Small intestine (tissue), 7 donors: ENCODE measurements around the gene ETHE1. TPM values are rescaled to one million over a fixed set of nuclear protein-coding genes. Genes with fewer than 3 reads are reported as not detected.

Experiments used
- DNase-seq, 2 donors: peaks; one replicate each; pipeline versions ENCODE4 v3.0.0 to v3.0.0-alpha.2; 2013
- FAIRE-seq: peaks from 2 replicates; lab custom pipeline; 2012; peaks lifted over from hg19 to GRCh38; lab: Jason Lieb, UNC
- H3K27ac ChIP-seq, 3 donors: one replicate each; pipeline ENCODE4 v1.5.1; 2013; ENCODE audit warnings: low read length in 2 of 3, mild to moderate bottlenecking in 2 of 3, control low read depth in 1 of 3, inconsistent platforms in 1 of 3, low read depth in 1 of 3, moderate library complexity in 1 of 3
- H3K27me3 ChIP-seq, 3 donors: one replicate each; pipeline ENCODE4 v1.6.1; 2013; ENCODE audit warnings: low read length in 3 of 3, inconsistent platforms in 1 of 3; ENCODE audit not compliant: control insufficient read depth in 3 of 3, insufficient read depth in 3 of 3
- H3K36me3 ChIP-seq, 3 donors: one replicate each; pipeline ENCODE4 v1.6.1; 2013; ENCODE audit warnings: low read length in 3 of 3, inconsistent platforms in 1 of 3, low read depth in 1 of 3, mild to moderate bottlenecking in 1 of 3, moderate library complexity in 1 of 3; ENCODE audit not compliant: control insufficient read depth in 3 of 3, insufficient read depth in 2 of 3
- H3K4me1 ChIP-seq, 3 donors: one replicate each; pipeline ENCODE4 v1.6.1; 2013; ENCODE audit warnings: low read length in 2 of 3, inconsistent platforms in 1 of 3, low read depth in 1 of 3, mild to moderate bottlenecking in 1 of 3, moderate library complexity in 1 of 3; ENCODE audit not compliant: control insufficient read depth in 3 of 3, insufficient read depth in 2 of 3
- H3K4me3 ChIP-seq, 3 donors: one replicate each; pipeline ENCODE4 v1.5.1; 2013; ENCODE audit warnings: low read length in 3 of 3, control low read depth in 1 of 3, inconsistent platforms in 1 of 3, low read depth in 1 of 3, mild to moderate bottlenecking in 1 of 3, moderate library complexity in 1 of 3
- H3K9me3 ChIP-seq, 2 donors: one replicate each; pipeline ENCODE4 v1.6.1; 2013; ENCODE audit warnings: low read depth in 1 of 2, low read length in 1 of 2; ENCODE audit not compliant: control insufficient read depth in 2 of 2, insufficient read depth in 1 of 2
- WGBS, 3 donors: extraction: QIAGEN DNeasy Blood & Tissue Kit; methylation state at CpG; one replicate each; pipeline ENCODE4 v1.1.7; 2013; 5-methylcytosine and 5-hydroxymethylcytosine counted together
- polyA plus RNA-seq, 4 donors: library from polyadenylated mRNA; stranded (reverse) in 3 of 4; unstranded in 1 of 4; fragments of 200-250 nt in 3 of 4; fragments of 120-200 nt in 1 of 4; gene quantifications; one replicate each; pipeline versions ENCODE4 v1.2.1 to v1.2.3, GENCODE V29; 2013
- donor health status: healthy with polysubstance abuse.
- donor health status: control.
- donor health status: control.
- donor health status: Bipolar disorder and iron deficiency.
- donor health status: healthy.

ETHE1 gene
- polyA plus RNA-seq, 4 donors, result 118 to 164 (median 129) TPM

- 90 to 96% (median 92%) methylated on average over 7 of the region's 7 CpGs for WGBS, 3 donors
- Histone ChIP-seq H3K27me3 (peaks cover 0 to 19% (median 0%) of the 10 kb centered on the region in 3 donors), H3K4me3 (no peak overlapping the region), H3K4me1 (peaks cover 0 to 7% (median 0%) of the 10 kb centered on the region in 3 donors), H3K27ac (no peak overlapping the region), H3K36me3 (no peaks in the 10 kb centered on the region), H3K9me3 (no peaks in the 10 kb centered on the region)
- DNase-seq (no peak), FAIRE-seq (no peak)
Measured at GRCh38 chr19:43462383-43462782, 64.6 kb downstream of the ETHE1 start.

- Histone ChIP-seq H3K27me3 (peaks cover 0 to 19% (median 0%) of the 10 kb centered on the region in 3 donors), H3K4me1 (peaks cover 0 to 7% (median 0%) of the 10 kb centered on the region in 3 donors), H3K4me3 (no peak overlapping the region), H3K36me3 (no peaks in the 10 kb centered on the region), H3K9me3 (no peaks in the 10 kb centered on the region), H3K27ac (no peak overlapping the region)
- FAIRE-seq (no peak), DNase-seq (no peak)
- 85 to 93% (median 90%) methylated on average over 9 to 12 of the region's 12 CpGs for WGBS, 3 donors
Measured at GRCh38 chr19:43461303-43461702, 65.7 kb downstream of the ETHE1 start.

GRCh38 chr19:43460362-43461016 lies 66.5 kb downstream of the ETHE1 start:
- 68 to 77% (median 72%) methylated on average over 16 of the region's 16 CpGs for WGBS, 3 donors

GRCh38 chr19:43457809-43458208 lies 69.2 kb downstream of the ETHE1 start:
- H3K27me3 ChIP-seq, result peaks cover 0 to 3% (median 0%) of the 10 kb centered on the region in 3 donors
- 79 to 82% (median 80%) methylated on average over 4 of the region's 4 CpGs for WGBS, 3 donors
- DNase-seq, result no peak
- H3K9me3 ChIP-seq, result no peaks in the 10 kb centered on the region
- H3K4me3 ChIP-seq, result no peak overlapping the region
- FAIRE-seq, result no peak
- H3K36me3 ChIP-seq, result no peaks in the 10 kb centered on the region
- H3K4me1 ChIP-seq, result no peaks in the 10 kb centered on the region
- H3K27ac ChIP-seq, result no peak overlapping the region

More at GRCh38 chr19:43460362-43461016, 66.5 kb downstream of the ETHE1 start:
- Histone ChIP-seq H3K27me3 (peaks cover 0 to 10% (median 0%) of the 10 kb centered on the region in 3 donors), H3K4me1 (peaks cover 0 to 7% (median 0%) of the 10 kb centered on the region in 3 donors), H3K27ac (no peak overlapping the region), H3K36me3 (no peaks in the 10 kb centered on the region), H3K4me3 (no peak overlapping the region), H3K9me3 (no peaks in the 10 kb centered on the region)
- no peak for FAIRE-seq
- no peak for DNase-seq

Other genes with a start within 250 kb of the ETHE1 start
- gene CD177, start 173.5 kb downstream of the ETHE1 start, polyA plus RNA-seq, result under 1 TPM in 1 of 4 donors, not detected in 3; 0.35 TPM
- gene TEX101, start 112.3 kb downstream of the ETHE1 start, polyA plus RNA-seq, result not detected
- gene LYPD3, start 61.6 kb downstream of the ETHE1 start, polyA plus RNA-seq, result 1 to 10 TPM in 1 of 4 donors, under 1 TPM in 2, not detected in 1; 0.73 to 1.1 (median 0.86) TPM
- gene PHLDB3, start 22.5 kb downstream of the ETHE1 start, polyA plus RNA-seq, result 10 to 100 TPM in 3 of 4 donors, 1 to 10 TPM in 1; 6.2 to 33.6 (median 23.6) TPM
- 1 to 10 TPM; 1.1 to 4.5 (median 1.9) TPM for gene ZNF575, start 6.0 kb upstream of the ETHE1 start, polyA plus RNA-seq
- 10 to 100 TPM in 3 of 4 donors, 1 to 10 TPM in 1; 9.7 to 46.3 (median 16.0) TPM for gene XRCC1, start 48.3 kb upstream of the ETHE1 start, polyA plus RNA-seq
- gene PINLYP, start 48.6 kb upstream of the ETHE1 start, polyA plus RNA-seq, result 10 to 100 TPM in 1 of 4 donors, 1 to 10 TPM in 3; 5.1 to 13.8 (median 9.1) TPM
- gene IRGQ, start 68.9 kb upstream of the ETHE1 start, polyA plus RNA-seq, result 1 to 10 TPM; 2.0 to 8.8 (median 3.9) TPM
- gene ZNF576, start 69.4 kb upstream of the ETHE1 start, polyA plus RNA-seq, result 10 to 100 TPM; 14.7 to 24.2 (median 17.2) TPM
- gene SRRM5, start 84.9 kb upstream of the ETHE1 start, polyA plus RNA-seq, result 1 to 10 TPM in 1 of 4 donors, under 1 TPM in 3; 0.27 to 1.0 (median 0.49) TPM
- 10 to 100 TPM; 16.8 to 43.2 (median 25.3) TPM for gene ZNF428, start 92.4 kb upstream of the ETHE1 start, polyA plus RNA-seq
- gene CADM4, start 112.6 kb upstream of the ETHE1 start, polyA plus RNA-seq, result 1 to 10 TPM in 3 of 4 donors, not detected in 1; 1.1 to 6.8 (median 4.9) TPM
- 10 to 100 TPM in 2 of 4 donors, 1 to 10 TPM in 2; 4.1 to 17.6 (median 9.5) TPM for gene PLAUR, start 143.0 kb upstream of the ETHE1 start, polyA plus RNA-seq
- gene IRGC, start 188.9 kb upstream of the ETHE1 start, polyA plus RNA-seq, result under 1 TPM in 1 of 4 donors, not detected in 3; 0.04 TPM
- 10 to 100 TPM; 21.3 to 32.4 (median 26.5) TPM for gene SMG9, start 227.8 kb upstream of the ETHE1 start, polyA plus RNA-seq